Liver (tissue), 9 donors: ENCODE data around the gene TBCD. TPM values are rescaled to one million over a fixed set of nuclear protein-coding genes. Genes with fewer than 3 reads are reported as not detected.

ENCODE experiments used
- DNase-seq: peaks from one replicate; pipeline ENCODE4 v3.0.0-alpha.2; 2017; ENCODE audit warnings: low spot score
- H3K27ac ChIP-seq, 2 donors: one replicate each; pipeline ENCODE4 v1.7.0; 2013; ENCODE audit warnings: inconsistent platforms in 2 of 2, low read length in 2 of 2, control low read depth in 1 of 2, low read depth in 1 of 2, mild to moderate bottlenecking in 1 of 2
- H3K27me3 ChIP-seq, 4 donors: one replicate each; pipeline versions ENCODE4 v1.6.1 to v1.7.0; 2013; ENCODE audit warnings: low read length in 3 of 4, inconsistent platforms in 1 of 4, mild to moderate bottlenecking in 1 of 4, moderate library complexity in 1 of 4; ENCODE audit not compliant: control insufficient read depth in 4 of 4, insufficient read depth in 4 of 4
- H3K36me3 ChIP-seq, 4 donors: one replicate each; pipeline versions ENCODE4 v1.6.1 to v1.7.0; 2013; ENCODE audit warnings: low read length in 3 of 4, mild to moderate bottlenecking in 3 of 4, low read depth in 1 of 4, moderate library complexity in 1 of 4; ENCODE audit not compliant: control insufficient read depth in 4 of 4, insufficient read depth in 3 of 4
- H3K4me1 ChIP-seq, 4 donors: one replicate each; pipeline versions ENCODE4 v1.6.1 to v1.7.0; 2013; ENCODE audit warnings: low read length in 3 of 4, mild to moderate bottlenecking in 3 of 4, moderate library complexity in 1 of 4; ENCODE audit not compliant: control insufficient read depth in 4 of 4, insufficient read depth in 4 of 4
- H3K4me3 ChIP-seq, 3 donors: one replicate each; pipeline versions ENCODE4 v1.6.1 to v1.7.0; 2013; ENCODE audit warnings: low read length in 3 of 3, control low read depth in 1 of 3, low read depth in 1 of 3, mild to moderate bottlenecking in 1 of 3
- H3K9ac ChIP-seq, 2 donors: one replicate each; pipeline ENCODE4 v1.7.0; 2013; ENCODE audit warnings: low read length in 2 of 2, mild to moderate bottlenecking in 2 of 2, moderate library complexity in 2 of 2, control low read depth in 1 of 2, low read depth in 1 of 2
- H3K9me3 ChIP-seq, 4 donors: one replicate each; pipeline versions ENCODE4 v1.6.1 to v1.7.0; 2013; ENCODE audit warnings: low read length in 3 of 4; ENCODE audit not compliant: control insufficient read depth in 4 of 4
- ATF3 ChIP-seq: IDR thresholded peaks from 2 replicates; pipeline ENCODE4 v1.6.1; 2016; ENCODE audit warnings: antibody characterized with exemption
- CTCF ChIP-seq: fragments of 150-350 bp; IDR thresholded peaks from 2 replicates; pipeline ENCODE4 v1.5.1; 2017; ENCODE audit warnings: improper control_type of control experiment, low read depth, low read length; ENCODE audit not compliant: missing input control
- EGR1 ChIP-seq, 2 donors: IDR thresholded peaks; 2 replicates each; pipeline ENCODE4 v1.6.1; 2016 to 2018; ENCODE audit warnings: antibody characterized with exemption in 2 of 2, low read depth in 2 of 2
- FOXA1 ChIP-seq: IDR thresholded peaks from 2 replicates; pipeline ENCODE4 v1.6.1; 2016; ENCODE audit warnings: antibody characterized with exemption
- FOXA2 ChIP-seq: IDR thresholded peaks from 2 replicates; pipeline ENCODE4 v1.6.1; 2016; ENCODE audit warnings: antibody characterized with exemption
- GABPA ChIP-seq, 2 donors: IDR thresholded peaks in 1 of 2; conservative IDR thresholded peaks in 1 of 2; 2 replicates each; pipeline ENCODE4 v1.6.1; 2016; ENCODE audit warnings: antibody characterized with exemption in 2 of 2, mild to moderate bottlenecking in 1 of 2, moderate library complexity in 1 of 2
- HNF4A ChIP-seq, 2 donors: conservative IDR thresholded peaks; 2 replicates each; pipeline ENCODE4 v1.6.1; 2016; ENCODE audit warnings: antibody characterized with exemption in 2 of 2, mild to moderate bottlenecking in 2 of 2
- HNF4G ChIP-seq: IDR thresholded peaks from 2 replicates; pipeline ENCODE4 v1.6.1; 2016; ENCODE audit warnings: antibody characterized with exemption
- JUND ChIP-seq, 2 donors: IDR thresholded peaks; 2 replicates each; pipeline ENCODE4 v1.6.1; 2016; ENCODE audit warnings: antibody characterized with exemption in 2 of 2
- MAX ChIP-seq: IDR thresholded peaks from 2 replicates; pipeline ENCODE4 v1.6.1; 2016; ENCODE audit warnings: antibody characterized with exemption
- NR2F2 ChIP-seq: IDR thresholded peaks from 2 replicates; pipeline ENCODE4 v1.6.1; 2016; ENCODE audit warnings: antibody characterized with exemption
- RAD21 ChIP-seq, 2 donors: IDR thresholded peaks; 2 replicates each; pipeline ENCODE4 v1.6.1; 2016; ENCODE audit warnings: antibody characterized with exemption in 2 of 2, mild to moderate bottlenecking in 2 of 2
- RXRA ChIP-seq, 2 donors: IDR thresholded peaks; 2 replicates each; pipeline ENCODE4 v1.6.1; 2017 to 2018; ENCODE audit warnings: antibody characterized with exemption in 2 of 2, mild to moderate bottlenecking in 1 of 2
- SP1 ChIP-seq: IDR thresholded peaks from 2 replicates; pipeline ENCODE4 v1.6.1; 2018; ENCODE audit warnings: antibody characterized with exemption, mild to moderate bottlenecking
- TAF1 ChIP-seq: conservative IDR thresholded peaks from 2 replicates; pipeline ENCODE4 v1.6.1; 2016; ENCODE audit warnings: antibody characterized with exemption, mild to moderate bottlenecking
- YY1 ChIP-seq: IDR thresholded peaks from 2 replicates; pipeline ENCODE4 v1.6.1; 2016; ENCODE audit warnings: antibody characterized with exemption, mild to moderate bottlenecking
- WGBS: extraction: QIAGEN DNeasy Blood & Tissue Kit; methylation state at CpG from one replicate; pipeline ENCODE4 v1.1.7; 2013; 5-methylcytosine and 5-hydroxymethylcytosine counted together
- polyA plus RNA-seq, 2 donors: library from polyadenylated mRNA; stranded (reverse) in 1 of 2; unstranded in 1 of 2; fragments of 200-250 nt in 1 of 2; fragments of >200 nt in 1 of 2; fragmentation: Nextera tagmentation in 1 of 2; extraction: Ambion mirVana in 1 of 2; gene quantifications; one replicate each; pipeline versions ENCODE4 v1.2.1 to v1.2.3, GENCODE V29; 2013 to 2015
- total RNA-seq, 2 donors: library from RNA; depleted of rRNA; stranded (reverse); fragments of >200 nt; gene quantifications; one replicate each; pipeline ENCODE4 v1.2.3, GENCODE V29; 2014
- TF ChIP-seq, protein P1 (sequence below): IDR thresholded peaks from 2 replicates; pipeline ENCODE4 v1.6.1; 2016; ENCODE audit warnings: antibody characterized with exemption, mild to moderate bottlenecking
- TF ChIP-seq, protein P2 (sequence below): IDR thresholded peaks from 2 replicates; pipeline ENCODE4 v1.6.1; 2016; ENCODE audit warnings: antibody characterized with exemption
- donor health status: healthy.
- donor health status: healthy.
- donor health status: healthy.
- donor health status: healthy.
- donor health status: healthy.

The TBCD gene
- total and polyA plus RNA-seq, 4 donors = 29.8 to 42.2 (median 33.0) TPM

DNA sequence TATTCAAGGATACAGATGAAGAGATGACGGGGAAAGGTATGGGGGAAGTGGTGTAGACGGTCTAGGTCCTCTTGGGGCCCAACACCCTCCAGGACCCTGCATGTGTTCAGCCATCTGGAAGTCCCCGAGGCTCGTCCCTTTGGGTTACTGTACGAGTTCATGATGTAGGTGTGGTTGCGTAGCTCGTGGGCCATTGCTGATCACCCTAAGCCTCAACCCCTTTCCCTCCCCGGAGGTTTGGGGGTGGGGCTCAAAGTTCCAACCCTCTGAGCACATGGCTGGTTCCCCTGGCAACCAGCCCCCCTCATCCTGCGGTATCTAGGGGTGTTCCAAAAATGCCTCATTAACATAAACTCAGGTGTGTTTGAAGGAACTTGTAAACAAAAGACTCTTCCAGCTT is 228.8 kb downstream of the TBCD start:
- H3K36me3 ChIP-seq = no peaks in the 10 kb centered on the region
- no peak for TF ChIP-seq YY1
- TF ChIP-seq RAD21 (IDR thresholded peaks at IDR 0.05) = no peak
- TF ChIP-seq MAX = no peak
- no peak for TF ChIP-seq FOXA1
- no peak for TF ChIP-seq RXRA (IDR thresholded peaks at IDR 0.05)
- TF ChIP-seq SP1 = no peak
- DNase-seq = no peak
- H3K4me3 ChIP-seq = no peak overlapping the region
- H3K9ac ChIP-seq = no peak overlapping the region
- 83% methylated on average over 9 of the region's 9 CpGs for WGBS
- peaks cover 0 to 6% (median 5%) of the 10 kb centered on the region in 4 donors for H3K4me1 ChIP-seq
- no peaks in the 10 kb centered on the region for H3K27me3 ChIP-seq
- no peak overlapping the region for H3K27ac ChIP-seq
- H3K9me3 ChIP-seq = no peaks in the 10 kb centered on the region

GRCh38 chr17:82981141-82981730 is 229.4 kb downstream of the TBCD start:
- Histone ChIP-seq H3K4me1 (peaks cover 0 to 6% (median 5%) of the 10 kb centered on the region in 4 donors), H3K9me3 (no peaks in the 10 kb centered on the region), H3K27ac (no peak overlapping the region), H3K36me3 (no peaks in the 10 kb centered on the region), H3K27me3 (no peaks in the 10 kb centered on the region), H3K9ac (no peak overlapping the region), H3K4me3 (no peak overlapping the region)
- WGBS = 90% methylated on average over 15 of the region's 15 CpGs
- no peak for DNase-seq
- TF ChIP-seq, protein P1, sequence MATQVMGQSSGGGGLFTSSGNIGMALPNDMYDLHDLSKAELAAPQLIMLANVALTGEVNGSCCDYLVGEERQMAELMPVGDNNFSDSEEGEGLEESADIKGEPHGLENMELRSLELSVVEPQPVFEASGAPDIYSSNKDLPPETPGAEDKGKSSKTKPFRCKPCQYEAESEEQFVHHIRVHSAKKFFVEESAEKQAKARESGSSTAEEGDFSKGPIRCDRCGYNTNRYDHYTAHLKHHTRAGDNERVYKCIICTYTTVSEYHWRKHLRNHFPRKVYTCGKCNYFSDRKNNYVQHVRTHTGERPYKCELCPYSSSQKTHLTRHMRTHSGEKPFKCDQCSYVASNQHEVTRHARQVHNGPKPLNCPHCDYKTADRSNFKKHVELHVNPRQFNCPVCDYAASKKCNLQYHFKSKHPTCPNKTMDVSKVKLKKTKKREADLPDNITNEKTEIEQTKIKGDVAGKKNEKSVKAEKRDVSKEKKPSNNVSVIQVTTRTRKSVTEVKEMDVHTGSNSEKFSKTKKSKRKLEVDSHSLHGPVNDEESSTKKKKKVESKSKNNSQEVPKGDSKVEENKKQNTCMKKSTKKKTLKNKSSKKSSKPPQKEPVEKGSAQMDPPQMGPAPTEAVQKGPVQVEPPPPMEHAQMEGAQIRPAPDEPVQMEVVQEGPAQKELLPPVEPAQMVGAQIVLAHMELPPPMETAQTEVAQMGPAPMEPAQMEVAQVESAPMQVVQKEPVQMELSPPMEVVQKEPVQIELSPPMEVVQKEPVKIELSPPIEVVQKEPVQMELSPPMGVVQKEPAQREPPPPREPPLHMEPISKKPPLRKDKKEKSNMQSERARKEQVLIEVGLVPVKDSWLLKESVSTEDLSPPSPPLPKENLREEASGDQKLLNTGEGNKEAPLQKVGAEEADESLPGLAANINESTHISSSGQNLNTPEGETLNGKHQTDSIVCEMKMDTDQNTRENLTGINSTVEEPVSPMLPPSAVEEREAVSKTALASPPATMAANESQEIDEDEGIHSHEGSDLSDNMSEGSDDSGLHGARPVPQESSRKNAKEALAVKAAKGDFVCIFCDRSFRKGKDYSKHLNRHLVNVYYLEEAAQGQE = no peak
- TF ChIP-seq RXRA (IDR thresholded peaks at IDR 0.05) (no peak), CTCF (no peak), NR2F2 (no peak), HNF4G (no peak), JUND (IDR thresholded peaks at IDR 0.05) (no peak), RAD21 (IDR thresholded peaks at IDR 0.05) (no peak), EGR1 (IDR thresholded peaks at IDR 0.05; ENCODE audit: low read depth in 2 of 2) (no peak), TAF1 (no peak), HNF4A (conservative IDR thresholded peaks at IDR 0.05) (no peak), SP1 (no peak), YY1 (no peak), ATF3 (no peak), FOXA2 (no peak), MAX (no peak), FOXA1 (no peak), GABPA (IDR thresholded peaks at IDR 0.05 in 1 of 2, conservative IDR thresholded peaks at IDR 0.05 in 1 of 2) (no peak)
- TF ChIP-seq, protein P2, sequence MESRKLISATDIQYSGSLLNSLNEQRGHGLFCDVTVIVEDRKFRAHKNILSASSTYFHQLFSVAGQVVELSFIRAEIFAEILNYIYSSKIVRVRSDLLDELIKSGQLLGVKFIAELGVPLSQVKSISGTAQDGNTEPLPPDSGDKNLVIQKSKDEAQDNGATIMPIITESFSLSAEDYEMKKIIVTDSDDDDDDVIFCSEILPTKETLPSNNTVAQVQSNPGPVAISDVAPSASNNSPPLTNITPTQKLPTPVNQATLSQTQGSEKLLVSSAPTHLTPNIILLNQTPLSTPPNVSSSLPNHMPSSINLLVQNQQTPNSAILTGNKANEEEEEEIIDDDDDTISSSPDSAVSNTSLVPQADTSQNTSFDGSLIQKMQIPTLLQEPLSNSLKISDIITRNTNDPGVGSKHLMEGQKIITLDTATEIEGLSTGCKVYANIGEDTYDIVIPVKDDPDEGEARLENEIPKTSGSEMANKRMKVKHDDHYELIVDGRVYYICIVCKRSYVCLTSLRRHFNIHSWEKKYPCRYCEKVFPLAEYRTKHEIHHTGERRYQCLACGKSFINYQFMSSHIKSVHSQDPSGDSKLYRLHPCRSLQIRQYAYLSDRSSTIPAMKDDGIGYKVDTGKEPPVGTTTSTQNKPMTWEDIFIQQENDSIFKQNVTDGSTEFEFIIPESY = no peak
